Rectal smooth muscle tissue (tissue), 1 donor: ENCODE measurements around the gene ZCCHC4.
"Not testable (repeated sequence)": the region's sequence is repeated elsewhere in the genome, so short reads cannot be mapped to it uniquely, and the experiment has no call there.

Experiments
- H3K27ac ChIP-seq: one replicate; pipeline ENCODE4 v1.7.0; 2013; ENCODE audit warnings: low read depth, low read length, inconsistent platforms
- H3K27me3 ChIP-seq: one replicate; pipeline ENCODE4 v1.7.0; 2013; ENCODE audit warnings: low read length; ENCODE audit not compliant: control insufficient read depth, insufficient read depth
- H3K36me3 ChIP-seq: one replicate; pipeline ENCODE4 v1.7.0; 2013; ENCODE audit warnings: low read length; ENCODE audit not compliant: control insufficient read depth, insufficient read depth
- H3K4me1 ChIP-seq: one replicate; pipeline ENCODE4 v1.7.0; 2013; ENCODE audit warnings: low read length; ENCODE audit not compliant: control insufficient read depth, insufficient read depth
- H3K4me3 ChIP-seq: one replicate; pipeline ENCODE4 v1.7.0; 2013; ENCODE audit warnings: low read length
- H3K9ac ChIP-seq: one replicate; pipeline ENCODE4 v1.7.0; 2013; ENCODE audit warnings: low read length

Gene ZCCHC4

GRCh38 chr4:25303578-25303977 is 9.0 kb upstream of the ZCCHC4 start:
- no peaks in the 10 kb centered on the region for H3K4me1 ChIP-seq
- no peaks in the 10 kb centered on the region for H3K36me3 ChIP-seq
- H3K27me3 ChIP-seq = no peaks in the 10 kb centered on the region
- no peak overlapping the region for H3K27ac ChIP-seq
- H3K4me3 ChIP-seq = no peak overlapping the region
- H3K9ac ChIP-seq = no peak overlapping the region

- Histone ChIP-seq H3K36me3 (no peaks in the 10 kb centered on the region), H3K9ac (no peak overlapping the region), H3K4me1 (no peaks in the 10 kb centered on the region), H3K4me3 (no peak overlapping the region), H3K27me3 (no peaks in the 10 kb centered on the region), H3K27ac (no peak overlapping the region)
These were observed 6.0 kb upstream of the ZCCHC4 start for GRCh38 chr4:25306518-25307057.

- Histone ChIP-seq H3K27ac (no peak overlapping the region), H3K9ac (no peak overlapping the region)
These were observed 5.0 kb upstream of the ZCCHC4 start for GRCh38 chr4:25307596-25307995.

DNA sequence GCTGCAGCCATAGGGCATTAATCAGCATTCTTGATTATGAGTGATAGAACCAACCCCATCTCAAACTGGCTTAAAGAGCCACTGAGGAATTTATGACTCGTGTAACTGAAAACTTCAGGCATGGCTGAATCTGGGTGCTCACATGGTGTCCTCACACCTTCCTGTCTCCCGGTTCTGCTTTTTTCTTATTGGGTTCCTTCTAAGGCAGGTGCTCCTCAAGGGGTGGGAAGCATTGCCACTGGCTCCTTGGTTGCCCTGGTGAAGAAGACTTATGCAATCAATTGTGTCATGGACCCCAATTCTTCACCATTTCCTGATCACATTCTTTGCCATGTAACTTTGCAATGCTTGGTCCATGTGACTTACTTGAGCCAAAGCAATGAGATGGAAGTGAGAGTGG is 4.3 kb upstream of the ZCCHC4 start:
- Histone ChIP-seq H3K4me1 (no peaks in the 10 kb centered on the region), H3K9ac (no peak overlapping the region), H3K27me3 (no peaks in the 10 kb centered on the region), H3K36me3 (no peaks in the 10 kb centered on the region), H3K27ac (no peak overlapping the region), H3K4me3 (no peak overlapping the region)

More at GRCh38 chr4:25307596-25307995, 5.0 kb upstream of the ZCCHC4 start:
- no peaks in the 10 kb centered on the region for H3K4me1 ChIP-seq
- H3K27me3 ChIP-seq = no peaks in the 10 kb centered on the region
- H3K36me3 ChIP-seq = no peaks in the 10 kb centered on the region
- no peak overlapping the region for H3K4me3 ChIP-seq

DNA sequence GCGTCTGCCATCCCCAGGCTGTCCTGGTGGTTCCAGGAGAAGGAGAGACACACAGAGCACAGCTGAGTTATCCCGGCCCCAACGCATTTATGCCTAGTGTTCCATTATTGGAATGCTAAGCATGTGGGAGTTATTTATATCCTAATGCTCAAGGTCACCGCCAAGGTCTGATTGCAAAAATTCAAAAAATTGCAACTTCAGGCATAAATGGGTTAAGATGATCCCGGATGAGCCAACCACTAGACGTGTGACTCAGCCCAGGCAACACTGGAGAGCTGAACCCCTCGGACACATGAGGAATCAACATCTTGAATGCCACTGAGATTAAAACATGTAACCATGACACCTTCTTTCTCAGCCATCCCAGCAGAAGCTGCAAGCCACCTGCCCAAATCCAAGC is 3.8 kb upstream of the ZCCHC4 start:
- Histone ChIP-seq H3K27ac (no peak overlapping the region), H3K4me3 (no peak overlapping the region), H3K4me1 (peaks cover 2% of the 10 kb centered on the region), H3K36me3 (no peaks in the 10 kb centered on the region), H3K9ac (no peak overlapping the region), H3K27me3 (no peaks in the 10 kb centered on the region)

DNA sequence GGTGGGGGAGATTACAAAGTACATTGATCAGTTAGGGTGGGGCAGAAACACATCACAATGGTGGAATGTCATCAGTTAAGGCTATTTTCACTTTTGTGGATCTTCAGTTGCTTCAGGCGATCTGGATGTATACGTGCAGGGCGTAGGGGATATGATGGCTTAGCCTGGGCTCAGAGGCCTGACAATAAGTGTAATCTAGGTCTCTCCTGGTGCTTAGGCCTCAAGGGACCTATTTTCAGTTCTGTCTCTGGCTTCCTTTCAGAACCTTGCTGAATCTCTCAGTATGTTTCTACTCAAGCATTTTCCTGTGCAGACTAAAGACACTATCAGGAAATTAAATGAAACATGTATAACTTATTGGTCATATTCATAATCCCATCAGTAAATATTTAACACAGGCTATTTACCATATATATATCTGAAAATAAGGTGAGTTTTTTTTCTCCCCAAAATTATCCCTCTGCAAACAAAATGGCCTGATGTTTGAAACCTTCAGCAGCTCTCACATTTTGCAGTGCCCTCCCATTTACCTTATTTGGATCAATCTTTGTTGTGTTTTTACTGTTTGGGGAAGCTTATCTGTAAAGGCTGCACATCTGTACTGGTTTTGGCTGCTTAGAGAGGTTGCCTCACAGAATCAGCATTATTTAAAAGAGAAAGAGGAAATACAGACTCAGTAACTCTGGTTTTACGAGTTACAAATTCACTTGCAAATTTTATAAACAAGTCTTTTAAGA is 2.3 kb upstream of the ZCCHC4 start:
- H3K9ac ChIP-seq = no peak overlapping the region
- no peaks in the 10 kb centered on the region for H3K27me3 ChIP-seq
- H3K4me1 ChIP-seq = peaks cover 2% of the 10 kb centered on the region
- no peaks in the 10 kb centered on the region for H3K36me3 ChIP-seq
- H3K4me3 ChIP-seq = no peak overlapping the region
- no peak overlapping the region for H3K27ac ChIP-seq

GRCh38 chr4:25310803-25311166 is 1.8 kb upstream of the ZCCHC4 start:
- Histone ChIP-seq H3K36me3 (no peaks in the 10 kb centered on the region), H3K4me3 (no peak overlapping the region), H3K27ac (no peak overlapping the region), H3K27me3 (no peaks in the 10 kb centered on the region), H3K4me1 (peaks cover 2% of the 10 kb centered on the region), H3K9ac (no peak overlapping the region)

DNA sequence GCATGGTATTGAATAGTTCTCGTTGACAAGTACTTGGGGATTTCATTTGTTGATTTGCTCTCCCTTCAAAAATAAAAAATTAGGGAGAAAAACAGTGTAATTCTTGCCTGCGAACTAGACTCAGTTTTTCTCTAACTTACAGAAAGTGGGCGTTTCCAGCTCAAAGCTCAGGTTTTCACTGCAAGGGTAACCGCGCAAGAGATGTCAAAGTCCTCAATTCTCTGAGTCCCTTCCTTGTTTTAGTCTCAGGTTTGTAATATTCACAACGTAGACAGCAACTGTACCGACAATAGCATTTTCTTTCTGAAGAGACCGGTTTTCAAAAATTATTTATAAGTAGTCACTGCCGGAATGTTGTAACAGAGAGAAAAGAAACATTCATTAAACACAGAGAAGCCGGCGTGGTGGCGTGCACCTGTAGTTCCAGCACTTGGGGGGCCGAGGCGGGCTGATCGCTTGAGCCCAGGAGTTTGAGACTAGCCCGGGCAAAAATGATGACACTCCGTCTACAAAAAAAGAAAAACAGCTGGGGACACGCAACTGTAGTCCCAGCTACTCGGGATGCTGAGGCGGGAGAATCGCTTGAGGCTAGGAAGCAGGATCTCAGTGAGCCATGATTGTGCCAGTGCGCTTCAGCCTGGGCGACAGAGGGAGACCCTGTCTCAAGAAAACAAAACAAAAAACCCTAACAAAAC is 774 bp downstream of the ZCCHC4 start:
- H3K4me3 ChIP-seq = peak overlapping the region; percentile 92
- peaks cover 2% of the 10 kb centered on the region for H3K4me1 ChIP-seq
- H3K27ac ChIP-seq = peak overlapping the region; percentile 53
- H3K27me3 ChIP-seq = no peaks in the 10 kb centered on the region
- H3K36me3 ChIP-seq = no peaks in the 10 kb centered on the region
- peak overlapping the region; percentile 73 for H3K9ac ChIP-seq

- no peaks in the 10 kb centered on the region for H3K27me3 ChIP-seq
- no peaks in the 10 kb centered on the region for H3K36me3 ChIP-seq
- H3K4me3 ChIP-seq = no peak overlapping the region
- H3K4me1 ChIP-seq = no peaks in the 10 kb centered on the region
- no peak overlapping the region for H3K9ac ChIP-seq
- H3K27ac ChIP-seq = no peak overlapping the region
These were observed 7.8 kb downstream of the ZCCHC4 start for GRCh38 chr4:25320336-25320735.

DNA sequence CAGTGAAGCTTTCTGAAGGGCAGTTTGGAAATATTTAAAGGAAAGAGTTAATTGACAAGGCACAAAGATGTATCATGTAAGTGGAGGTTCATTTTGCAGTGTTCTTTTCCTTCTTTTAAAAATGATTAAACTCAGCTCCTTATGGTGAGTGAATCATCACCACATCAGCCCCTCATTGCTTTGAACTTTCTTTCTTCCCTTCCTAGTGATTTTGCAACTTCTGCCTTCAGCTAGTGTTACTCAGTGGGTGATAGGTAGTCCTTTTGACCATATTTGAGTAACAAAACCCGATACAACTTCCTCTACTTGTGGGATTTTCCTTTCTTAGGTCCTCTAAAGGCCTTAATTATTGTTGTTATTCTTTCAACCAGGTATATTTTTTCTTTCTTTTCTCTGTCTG is 8.2 kb downstream of the ZCCHC4 start:
- no peaks in the 10 kb centered on the region for H3K27me3 ChIP-seq
- no peak overlapping the region for H3K9ac ChIP-seq
- H3K27ac ChIP-seq = no peak overlapping the region
- H3K4me1 ChIP-seq = no peaks in the 10 kb centered on the region
- no peak overlapping the region for H3K4me3 ChIP-seq
- no peaks in the 10 kb centered on the region for H3K36me3 ChIP-seq

DNA sequence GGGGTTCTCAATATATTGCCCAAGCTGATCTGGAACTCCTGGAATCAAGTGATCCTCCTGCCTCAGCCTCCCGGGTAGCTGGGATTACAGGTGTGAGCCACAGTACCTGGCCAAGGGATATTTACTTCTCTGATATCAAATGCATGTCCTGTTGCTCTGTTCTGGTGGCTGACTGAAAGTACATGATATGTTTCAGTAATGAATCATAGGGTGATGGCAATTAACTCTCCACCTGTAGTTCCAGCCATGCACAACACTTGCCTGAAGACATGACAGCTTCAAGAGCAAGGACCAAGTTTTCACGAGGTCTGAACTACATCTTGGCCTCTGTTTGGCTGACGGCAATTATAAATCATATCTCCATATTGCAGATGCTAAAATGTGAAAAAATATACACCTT is 9.1 kb downstream of the ZCCHC4 start:
- Histone ChIP-seq H3K9ac (no peak overlapping the region), H3K36me3 (no peaks in the 10 kb centered on the region), H3K27me3 (no peaks in the 10 kb centered on the region), H3K27ac (no peak overlapping the region), H3K4me3 (no peak overlapping the region), H3K4me1 (no peaks in the 10 kb centered on the region)

DNA sequence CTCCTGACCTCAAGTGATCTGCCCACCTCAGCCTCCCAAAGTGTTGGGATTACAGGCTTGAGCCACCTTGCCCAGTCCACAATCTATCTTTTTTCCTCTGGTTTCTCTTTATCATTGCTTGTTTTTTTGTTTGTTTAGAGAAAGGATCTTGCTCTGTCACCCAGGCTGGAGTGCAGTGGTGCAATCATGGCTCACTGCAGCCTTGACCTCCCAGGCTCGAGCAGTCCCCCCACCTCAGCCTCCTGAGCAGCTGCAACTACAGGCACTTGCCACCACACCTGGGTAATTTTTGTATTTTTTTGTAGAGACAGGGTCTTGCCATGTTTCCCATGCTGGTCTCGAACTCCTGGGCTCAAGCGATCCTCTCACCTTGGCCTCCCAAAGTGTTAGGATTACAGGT is 15.9 kb downstream of the ZCCHC4 start:
- not testable (repeated sequence) for H3K27ac ChIP-seq, H3K9ac ChIP-seq, H3K4me3 ChIP-seq, H3K27me3 ChIP-seq, H3K4me1 ChIP-seq, H3K36me3 ChIP-seq

DNA sequence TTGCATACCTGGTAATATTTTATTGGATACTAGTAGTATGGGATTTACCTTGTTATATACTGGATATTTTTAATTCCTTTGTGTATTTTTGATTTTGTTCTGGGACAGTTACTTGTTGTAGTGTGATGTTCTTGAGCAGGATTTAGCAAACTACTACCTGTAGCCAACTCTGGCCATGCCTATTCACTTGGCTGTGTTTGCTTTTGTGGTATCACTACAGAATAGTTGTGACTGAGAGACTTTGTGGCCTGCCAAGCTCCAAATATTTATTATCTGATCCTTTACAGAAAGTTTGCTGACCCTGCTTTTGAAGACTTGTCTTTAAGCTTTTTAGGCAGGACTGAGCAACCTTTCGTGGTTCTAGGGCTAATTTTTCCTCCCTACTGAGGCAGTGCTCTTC is 17.8 kb downstream of the ZCCHC4 start:
- no peak overlapping the region for H3K27ac ChIP-seq
- H3K27me3 ChIP-seq = no peaks in the 10 kb centered on the region
- no peak overlapping the region for H3K4me3 ChIP-seq
- H3K9ac ChIP-seq = no peak overlapping the region
- H3K4me1 ChIP-seq = no peaks in the 10 kb centered on the region
- no peaks in the 10 kb centered on the region for H3K36me3 ChIP-seq
